C4-2B (cell line): ENCODE measurements around the gene FAM174A.

ENCODE experiments used
- H3K27ac ChIP-seq: fragments of 450-650 bp; 2 replicates; pipeline ENCODE4 v1.5.1; 2017
- CTCF ChIP-seq: fragments of 450-650 bp; conservative IDR thresholded peaks from 2 replicates; pipeline ENCODE4 v1.5.1; 2017; ENCODE audit warnings: mild to moderate bottlenecking
- ZFX ChIP-seq: fragments of 450-650 bp; IDR thresholded peaks from 2 replicates; pipeline ENCODE4 v1.6.1; 2017

FAM174A gene

DNA sequence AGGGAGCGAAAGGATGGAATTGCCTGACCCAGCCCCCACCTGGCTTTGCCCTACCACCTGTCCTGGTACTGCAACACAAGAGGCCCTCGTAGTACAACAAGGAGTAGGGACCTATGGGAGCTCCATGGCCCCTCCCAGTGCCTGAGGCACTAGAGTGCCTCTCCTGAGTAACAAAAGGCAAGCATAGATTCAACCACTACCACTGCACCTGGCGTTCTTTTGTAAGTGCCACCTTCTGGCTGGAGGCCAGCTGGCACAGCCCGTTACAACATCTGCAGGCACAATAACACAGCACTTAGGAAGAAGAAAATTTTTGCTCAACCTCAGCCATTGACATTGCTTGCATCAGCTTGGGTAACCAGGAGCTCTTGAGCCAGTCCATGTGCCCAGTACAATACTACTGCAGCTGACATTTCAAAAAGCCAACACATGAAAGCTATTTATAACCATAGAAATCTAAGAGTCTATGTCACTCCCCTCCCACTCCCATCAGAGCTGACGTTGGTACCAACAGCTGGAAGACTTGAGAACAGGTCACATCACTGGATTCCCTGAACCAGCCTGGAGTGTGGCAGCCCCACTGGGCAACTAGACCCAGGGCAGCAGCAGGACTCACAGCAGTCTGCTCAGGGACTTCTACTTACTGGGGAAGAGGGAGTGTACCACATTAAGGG is 17.7 kb upstream of the FAM174A start:
- no peak for TF ChIP-seq CTCF
- TF ChIP-seq ZFX, result no peak
- H3K27ac ChIP-seq, result no peak overlapping the region

GRCh38 chr5:100518377-100518776 is 16.8 kb upstream of the FAM174A start:
- peak; percentile 32 for TF ChIP-seq CTCF
- TF ChIP-seq ZFX, result no peak
- no peak overlapping the region for H3K27ac ChIP-seq

DNA sequence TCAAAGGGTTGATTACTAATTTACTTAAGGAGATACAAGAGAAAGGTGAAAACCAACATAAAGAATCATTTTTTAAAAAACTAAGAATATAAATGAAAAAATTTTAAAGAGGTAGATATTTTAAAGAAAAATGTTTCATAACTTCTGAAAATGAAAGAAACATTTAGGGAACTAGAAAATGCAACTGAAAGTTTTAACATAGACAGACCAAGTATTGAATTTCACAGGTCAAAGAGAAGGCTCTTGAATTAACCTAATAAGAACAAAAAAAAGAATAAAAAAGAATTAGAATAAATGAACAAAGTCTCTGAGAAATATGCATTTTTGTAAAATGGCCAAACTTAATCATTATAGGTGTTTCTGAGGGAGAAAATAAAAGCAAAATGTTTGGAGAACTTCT is 16.1 kb upstream of the FAM174A start:
- TF ChIP-seq ZFX, result no peak
- TF ChIP-seq CTCF, result no peak
- H3K27ac ChIP-seq, result no peak overlapping the region

- H3K27ac ChIP-seq, result no peak overlapping the region
- no peak for TF ChIP-seq ZFX
- TF ChIP-seq CTCF, result peak; percentile 35
These were observed 14.8 kb upstream of the FAM174A start for GRCh38 chr5:100520348-100520747.

DNA sequence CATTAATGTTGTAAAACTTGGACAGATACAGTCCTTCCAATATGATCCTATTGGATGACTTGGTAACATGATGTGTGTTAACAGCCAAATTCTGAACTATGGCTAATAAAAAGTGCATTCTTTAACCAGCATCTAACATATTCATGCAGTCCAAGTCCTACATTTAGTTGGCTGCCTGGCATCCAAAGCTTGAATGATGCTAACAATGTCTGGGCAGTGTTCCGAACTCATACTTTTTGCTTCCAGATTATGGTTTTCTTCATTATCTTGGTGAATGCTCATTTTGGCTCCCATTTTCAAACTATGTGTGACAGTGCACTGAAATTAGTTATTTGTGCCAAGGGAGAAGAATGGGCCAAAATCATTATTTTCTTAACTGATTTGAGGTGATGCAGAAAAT is 2.8 kb downstream of the FAM174A start:
- TF ChIP-seq CTCF, result no peak
- no peak for TF ChIP-seq ZFX
- H3K27ac ChIP-seq, result no peak overlapping the region

DNA sequence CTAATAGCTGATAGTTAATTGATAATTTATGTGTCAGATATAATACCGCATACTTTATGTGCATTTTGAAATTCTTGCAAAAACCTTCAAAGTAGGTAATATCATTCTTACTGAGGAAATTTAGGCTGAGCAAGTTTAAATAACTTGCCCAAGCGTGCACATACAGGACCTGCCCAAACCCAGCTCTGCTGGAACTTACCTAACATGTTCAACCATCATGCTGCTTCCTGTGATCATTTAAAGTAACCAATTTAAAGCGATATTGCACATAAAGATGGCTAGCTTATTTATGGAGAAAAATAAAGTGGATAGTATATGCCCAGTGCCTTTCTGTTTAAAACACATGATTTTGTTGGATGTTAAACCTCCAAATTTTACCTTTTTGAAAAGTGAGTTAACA is 4.3 kb downstream of the FAM174A start:
- TF ChIP-seq CTCF, result no peak
- TF ChIP-seq ZFX, result no peak
- no peak overlapping the region for H3K27ac ChIP-seq

- no peak overlapping the region for H3K27ac ChIP-seq
- TF ChIP-seq CTCF (no peak), ZFX (no peak)
These were observed 6.9 kb downstream of the FAM174A start for GRCh38 chr5:100542086-100542485.
